SK-N-SH (cell line): Measurements from ENCODE around the gene ZDHHC14. TPM values are rescaled to one million over a fixed set of nuclear protein-coding genes. Genes with fewer than 3 reads are reported as not detected.

Source experiments
- CTCF ChIA-PET: fragments of 300-600, 350-600 bp; formaldehyde crosslinking; extraction: SDS; loops from one replicate; lab custom pipeline; 2021; lab: Yijun Ruan, JAX
- POLR2A ChIA-PET: fragments of 350-600 bp; sonication (Branson Sonifier 250); formaldehyde crosslinking; extraction: SDS; loops from one replicate; lab custom pipeline; 2020; ENCODE audit warnings: antibody characterized with exemption, inconsistent platforms; lab: Yijun Ruan, JAX
- DNase-seq: peaks from one replicate; pipeline ENCODE4 v3.0.0; 2012
- H2AFZ ChIP-seq: fragments of 200-600 bp; sonication (generic); 2 replicates; pipeline ENCODE4 v1.8.1; 2016; ENCODE audit warnings: antibody characterized with exemption, mild to moderate bottlenecking, low read depth
- H3F3A ChIP-seq: fragments of 200-600 bp; sonication (generic); replicated peaks from 2 replicates; pipeline ENCODE3; 2016; ENCODE audit warnings: antibody characterized with exemption, mild to moderate bottlenecking; ENCODE audit not compliant: insufficient read depth
- H3K27ac ChIP-seq, 2 experiments: fragments of 200-500 bp in 1 of 2; fragments of 200-600 bp in 1 of 2; sonication (Bioruptor generic) in 1 of 2; sonication (generic), shearing (Covaris generic) in 1 of 2; 2 replicates each; pipeline versions ENCODE4 v1.5.1 to v1.6.1; 2014 to 2016; ENCODE audit warnings: low read depth in 2 of 2, inconsistent platforms in 1 of 2, low read length in 1 of 2, mild to moderate bottlenecking in 1 of 2, mixed read lengths in 1 of 2
- H3K27me3 ChIP-seq: fragments of 200-600 bp; sonication (generic), shearing (Covaris generic); 2 replicates; pipeline ENCODE4 v1.6.1; 2016; ENCODE audit warnings: mixed run types; ENCODE audit not compliant: insufficient read depth
- H3K36me3 ChIP-seq, 2 experiments: fragments of 200-500 bp in 1 of 2; fragments of 200-600 bp in 1 of 2; sonication (Bioruptor generic) in 1 of 2; sonication (generic) in 1 of 2; replicated peaks in 1 of 2; 2 replicates each; pipeline versions ENCODE3 to v1.5.1; 2014 to 2016; ENCODE audit warnings: low read length in 1 of 2, mild to moderate bottlenecking in 1 of 2; ENCODE audit not compliant: insufficient read depth in 2 of 2, control insufficient read depth in 1 of 2
- H3K4me1 ChIP-seq, 2 experiments: fragments of 200-500 bp in 1 of 2; fragments of 200-600 bp in 1 of 2; sonication (Bioruptor generic) in 1 of 2; sonication (generic), shearing (Covaris generic) in 1 of 2; 2 replicates each; pipeline versions ENCODE4 v1.5.1 to v1.6.1; 2014 to 2016; ENCODE audit warnings: low read depth in 1 of 2, low read length in 1 of 2, mixed run types in 1 of 2; ENCODE audit not compliant: insufficient read depth in 2 of 2, control insufficient read depth in 1 of 2
- H3K4me2 ChIP-seq: fragments of 200-600 bp; sonication (generic), shearing (Covaris generic); 2 replicates; pipeline ENCODE4 v1.6.1; 2017; ENCODE audit warnings: mixed run types
- H3K4me3 ChIP-seq, 2 experiments: fragments of 200-500 bp in 1 of 2; fragments of 200-600 bp in 1 of 2; sonication (Bioruptor generic) in 1 of 2; sonication (generic), shearing (Covaris generic) in 1 of 2; 2 replicates each; pipeline versions ENCODE4 v1.5.1 to v1.8.1; 2014 to 2016; ENCODE audit warnings: low read depth in 2 of 2, inconsistent platforms in 1 of 2, low read length in 1 of 2, mild to moderate bottlenecking in 1 of 2, mixed read lengths in 1 of 2, moderate library complexity in 1 of 2
- H3K79me2 ChIP-seq: fragments of 200-600 bp; sonication (generic); 2 replicates; pipeline ENCODE4 v1.8.1; 2017; ENCODE audit warnings: mild to moderate bottlenecking; ENCODE audit not compliant: insufficient read depth
- H3K9ac ChIP-seq: fragments of 200-600 bp; sonication (generic); 2 replicates; pipeline ENCODE4 v1.6.1; 2017; ENCODE audit warnings: mixed run types
- H3K9me2 ChIP-seq: fragments of 200-600 bp; sonication (generic); 2 replicates; pipeline ENCODE4 v1.6.1; 2017; ENCODE audit warnings: mixed run types
- H3K9me3 ChIP-seq: fragments of 200-600 bp; sonication (generic); 2 replicates; pipeline ENCODE4 v1.6.1; 2017; ENCODE audit warnings: mixed run types, mild to moderate bottlenecking, moderate library complexity
- H4K20me1 ChIP-seq: fragments of 200-600 bp; sonication (generic); 2 replicates; pipeline ENCODE4 v1.6.1; 2017; ENCODE audit warnings: mild to moderate bottlenecking, mixed run types; ENCODE audit not compliant: insufficient read depth
- EP300 ChIP-seq, 2 experiments: IDR thresholded peaks; 2 replicates each; pipeline versions ENCODE4 v1.4.0 to v1.6.1; 2012; ENCODE audit warnings: borderline replicate concordance in 1 of 2, low read depth in 1 of 2, low read length in 1 of 2
- IRF3 ChIP-seq: fragments of 150-350 bp; IDR thresholded peaks from 2 replicates; pipeline ENCODE4 v1.6.1; 2016; ENCODE audit warnings: mild to moderate bottlenecking, low read depth, low read length
- MXI1 ChIP-seq: IDR thresholded peaks from 2 replicates; pipeline ENCODE4 v1.6.1; 2012; ENCODE audit warnings: mild to moderate bottlenecking, low read depth, low read length, improper control_type of control experiment
- NFIC ChIP-seq: IDR thresholded peaks from 2 replicates; pipeline ENCODE4 v1.4.0; 2012; ENCODE audit warnings: borderline replicate concordance
- SMC3 ChIP-seq: IDR thresholded peaks from 2 replicates; pipeline ENCODE4 v1.6.1; 2012; ENCODE audit warnings: low read depth, low read length, improper control_type of control experiment
- WGBS: methylation state at CpG from one replicate; pipeline ENCODE4 v1.1.6; 2017; ENCODE audit warnings: low lambda C conversion rate; 5-methylcytosine and 5-hydroxymethylcytosine counted together
- polyA plus RNA-seq, 3 experiments: library from polyadenylated mRNA; depleted of rRNA; stranded (reverse); fragments of >200 nt; gene quantifications; 2 replicates each; pipeline ENCODE4 v1.2.3, GENCODE V29; 2012
- TF ChIP-seq, protein P1 (sequence below): IDR thresholded peaks from 2 replicates; pipeline ENCODE4 v1.6.1; 2012; ENCODE audit warnings: mild to moderate bottlenecking, low read depth, low read length, moderate library complexity

ZDHHC14 gene
- polyA plus RNA-seq, 1 of the 3 experiments (the other 2 are of a cell fraction) = 5.4 TPM

DNA sequence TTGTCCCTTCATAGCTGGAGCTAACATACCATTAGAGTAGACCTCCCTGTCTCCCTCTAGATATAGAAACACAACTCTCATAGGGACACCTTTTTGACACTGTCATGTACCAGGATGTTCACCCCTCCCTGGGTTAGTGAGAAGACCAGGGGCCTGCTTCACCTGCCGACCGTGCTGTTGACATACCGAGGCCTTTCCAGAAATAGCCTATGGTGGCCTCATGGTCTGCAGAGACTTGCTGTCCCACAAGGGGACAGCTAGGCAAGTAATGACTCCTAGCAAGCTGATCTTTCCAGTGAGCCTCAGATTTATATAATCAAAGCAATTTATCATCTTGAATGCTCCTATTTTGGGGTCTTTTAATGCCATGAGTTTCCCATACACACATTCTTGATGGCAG lies 15.0 kb downstream of the ZDHHC14 start:
- Histone ChIP-seq H3K9me3 (peaks cover 8% of the 10 kb centered on the region; the same call in 1 of the 2 replicates), H3K27ac (no peak overlapping the region), H3K9me2 (no peaks in the 10 kb centered on the region), H3K36me3 (no peaks in the 10 kb centered on the region), H3K4me3 (no peak overlapping the region), H3K9ac (no peak overlapping the region), H3K27me3 (no peaks in the 10 kb centered on the region), H3K79me2 (no peaks in the 10 kb centered on the region), H3K4me2 (no peak overlapping the region), H3K4me1 (peaks cover 0 to 4% of the 10 kb centered on the region in 2 experiments; a peak in 1 of 4 replicates), H2AFZ (no peak overlapping the region), H3F3A (no peaks in the 10 kb centered on the region), H4K20me1 (no peaks in the 10 kb centered on the region)
- DNase-seq = no peak
- CTCF ChIA-PET = interaction anchor here (0.6 kb wide), 1 partner anchor 9 kb away, joined by 3 read pairs; no protein-coding TSS in a partner anchor
- POLR2A ChIA-PET = no interaction called here
- no peak for TF ChIP-seq MXI1
- TF ChIP-seq SMC3 = no peak
- TF ChIP-seq NFIC = no peak
- no peak for TF ChIP-seq IRF3
- no peak for TF ChIP-seq EP300 (IDR thresholded peaks at IDR 0.05; ENCODE audit: borderline replicate concordance in 1 of 2, low read depth in 1 of 2, low read length in 1 of 2)
- no CpG with 5 or more reads among the region's 3 CpGs for WGBS

GRCh38 chr6:157397660-157398059 lies 16.7 kb downstream of the ZDHHC14 start:
- WGBS = 97% methylated on average over 8 of the region's 9 CpGs
- no peaks in the 10 kb centered on the region for H3F3A ChIP-seq
- H4K20me1 ChIP-seq = no peaks in the 10 kb centered on the region
- H3K9me3 ChIP-seq = no peaks in the 10 kb centered on the region
- H3K36me3 ChIP-seq = no peaks in the 10 kb centered on the region
- peaks cover 0 to 4% of the 10 kb centered on the region in 2 experiments; a peak in 1 of 4 replicates for H3K4me1 ChIP-seq
- no peak overlapping the region for H2AFZ ChIP-seq
- H3K4me2 ChIP-seq = no peak overlapping the region
- H3K27ac ChIP-seq = no peak overlapping the region
- H3K9me2 ChIP-seq = no peaks in the 10 kb centered on the region
- DNase-seq = no peak
- no peaks in the 10 kb centered on the region for H3K27me3 ChIP-seq
- no peak overlapping the region for H3K9ac ChIP-seq
- H3K79me2 ChIP-seq = no peaks in the 10 kb centered on the region
- TF ChIP-seq, protein P1, sequence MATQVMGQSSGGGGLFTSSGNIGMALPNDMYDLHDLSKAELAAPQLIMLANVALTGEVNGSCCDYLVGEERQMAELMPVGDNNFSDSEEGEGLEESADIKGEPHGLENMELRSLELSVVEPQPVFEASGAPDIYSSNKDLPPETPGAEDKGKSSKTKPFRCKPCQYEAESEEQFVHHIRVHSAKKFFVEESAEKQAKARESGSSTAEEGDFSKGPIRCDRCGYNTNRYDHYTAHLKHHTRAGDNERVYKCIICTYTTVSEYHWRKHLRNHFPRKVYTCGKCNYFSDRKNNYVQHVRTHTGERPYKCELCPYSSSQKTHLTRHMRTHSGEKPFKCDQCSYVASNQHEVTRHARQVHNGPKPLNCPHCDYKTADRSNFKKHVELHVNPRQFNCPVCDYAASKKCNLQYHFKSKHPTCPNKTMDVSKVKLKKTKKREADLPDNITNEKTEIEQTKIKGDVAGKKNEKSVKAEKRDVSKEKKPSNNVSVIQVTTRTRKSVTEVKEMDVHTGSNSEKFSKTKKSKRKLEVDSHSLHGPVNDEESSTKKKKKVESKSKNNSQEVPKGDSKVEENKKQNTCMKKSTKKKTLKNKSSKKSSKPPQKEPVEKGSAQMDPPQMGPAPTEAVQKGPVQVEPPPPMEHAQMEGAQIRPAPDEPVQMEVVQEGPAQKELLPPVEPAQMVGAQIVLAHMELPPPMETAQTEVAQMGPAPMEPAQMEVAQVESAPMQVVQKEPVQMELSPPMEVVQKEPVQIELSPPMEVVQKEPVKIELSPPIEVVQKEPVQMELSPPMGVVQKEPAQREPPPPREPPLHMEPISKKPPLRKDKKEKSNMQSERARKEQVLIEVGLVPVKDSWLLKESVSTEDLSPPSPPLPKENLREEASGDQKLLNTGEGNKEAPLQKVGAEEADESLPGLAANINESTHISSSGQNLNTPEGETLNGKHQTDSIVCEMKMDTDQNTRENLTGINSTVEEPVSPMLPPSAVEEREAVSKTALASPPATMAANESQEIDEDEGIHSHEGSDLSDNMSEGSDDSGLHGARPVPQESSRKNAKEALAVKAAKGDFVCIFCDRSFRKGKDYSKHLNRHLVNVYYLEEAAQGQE = no peak
- ChIA-PET POLR2A (no interaction called here), CTCF (no interaction called here)
- H3K4me3 ChIP-seq = no peak overlapping the region
